ENCODE results near the gene USP48. TPM values are rescaled to one million over a fixed set of nuclear protein-coding genes. Genes with fewer than 3 reads are reported as not detected.

USP48 gene
- total RNA-seq, 1 donor from 2014 or later = 61.8 TPM

GRCh38 chr1:21721295-21721985 is 61.5 kb downstream of the USP48 start:
- H3K27ac Mint-ChIP-seq (ENCODE audit: unreplicated experiment) = no peak overlapping the region
- no peaks in the 10 kb centered on the region for H3K9me3 Mint-ChIP-seq
- no peak for DNase-seq (ENCODE audit: low read depth, low spot score)
- H3K27me3 Mint-ChIP-seq (ENCODE audit: low read depth) = no peaks in the 10 kb centered on the region
- no peak overlapping the region for H3K4me3 Mint-ChIP-seq
- peaks cover 7% of the 10 kb centered on the region for H3K36me3 Mint-ChIP-seq (ENCODE audit: low read depth)
- no peak for TF ChIP-seq CTCF (conservative IDR thresholded peaks at IDR 0.05)
- peaks cover 19% of the 10 kb centered on the region for H3K4me1 Mint-ChIP-seq

- Mint-ChIP-seq H3K27me3 (ENCODE audit: low read depth) (no peaks in the 10 kb centered on the region), H3K4me3 (no peak overlapping the region), H3K27ac (ENCODE audit: unreplicated experiment) (peak overlapping the region; percentile 10), H3K36me3 (ENCODE audit: low read depth) (peaks cover 16% of the 10 kb centered on the region), H3K9me3 (no peaks in the 10 kb centered on the region), H3K4me1 (peaks cover 5% of the 10 kb centered on the region)
- no peak for TF ChIP-seq CTCF (conservative IDR thresholded peaks at IDR 0.05)
- no peak for DNase-seq (ENCODE audit: low read depth, low spot score)
Observed at GRCh38 chr1:21716169-21716568, 66.8 kb downstream of the USP48 start.

GRCh38 chr1:21707891-21708290 is 75.1 kb downstream of the USP48 start:
- H3K9me3 Mint-ChIP-seq = no peaks in the 10 kb centered on the region
- H3K4me3 Mint-ChIP-seq = no peak overlapping the region
- H3K27me3 Mint-ChIP-seq (ENCODE audit: low read depth) = no peaks in the 10 kb centered on the region
- peaks cover 8% of the 10 kb centered on the region for H3K36me3 Mint-ChIP-seq (ENCODE audit: low read depth)
- H3K27ac Mint-ChIP-seq (ENCODE audit: unreplicated experiment) = no peak overlapping the region
- no peak for DNase-seq (ENCODE audit: low read depth, low spot score)
- peaks cover 49% of the 10 kb centered on the region for H3K4me1 Mint-ChIP-seq
- no peak for TF ChIP-seq CTCF (conservative IDR thresholded peaks at IDR 0.05)

GRCh38 chr1:21707086-21707840 is 75.7 kb downstream of the USP48 start:
- no peak for DNase-seq (ENCODE audit: low read depth, low spot score)
- Mint-ChIP-seq H3K36me3 (ENCODE audit: low read depth) (peaks cover 8% of the 10 kb centered on the region), H3K9me3 (no peaks in the 10 kb centered on the region), H3K4me1 (peaks cover 49% of the 10 kb centered on the region), H3K27me3 (ENCODE audit: low read depth) (no peaks in the 10 kb centered on the region), H3K4me3 (peak overlapping the region; percentile 18), H3K27ac (ENCODE audit: unreplicated experiment) (no peak overlapping the region)
- no peak for TF ChIP-seq CTCF (conservative IDR thresholded peaks at IDR 0.05)

- Mint-ChIP-seq H3K9me3 (no peaks in the 10 kb centered on the region), H3K36me3 (ENCODE audit: low read depth) (peaks cover 7% of the 10 kb centered on the region), H3K27ac (ENCODE audit: unreplicated experiment) (peak overlapping the region; percentile 46), H3K4me3 (peak overlapping the region; percentile 16), H3K27me3 (ENCODE audit: low read depth) (no peaks in the 10 kb centered on the region), H3K4me1 (peaks cover 45% of the 10 kb centered on the region)
- no peak for TF ChIP-seq CTCF (conservative IDR thresholded peaks at IDR 0.05)
- DNase-seq (ENCODE audit: low read depth, low spot score) = no peak
Observed at GRCh38 chr1:21706151-21706835, 76.7 kb downstream of the USP48 start.

Data from neural crest cell (in vitro differentiated cells).